Astrocyte (in vitro differentiated cells and primary cell): ENCODE data around the gene UST.

Experiments
- CTCF ChIP-seq: IDR thresholded peaks from 2 replicates; pipeline ENCODE4 v1.5.1; 2011; ENCODE audit warnings: low read depth, mild to moderate bottlenecking, inconsistent platforms, low read length, moderate library complexity; ENCODE audit not compliant: insufficient read depth
- EZH2 ChIP-seq: IDR thresholded peaks from 2 replicates; pipeline ENCODE4 v1.6.1; 2012; ENCODE audit warnings: mild to moderate bottlenecking, low read length, inconsistent platforms; ENCODE audit not compliant: insufficient read depth

GRCh38 chr6:148981515-148981914 lies 234.7 kb downstream of the UST start:
- TF ChIP-seq CTCF: no peak
- TF ChIP-seq EZH2: no peak
